C4-2B (cell line): ENCODE measurements around the gene TRAPPC14.
"Not testable (repeated sequence)": the region's sequence is repeated elsewhere in the genome, so short reads cannot be mapped to it uniquely, and the experiment has no call there.

ENCODE experiments used
- H3K27ac ChIP-seq: fragments of 450-650 bp; 2 replicates; pipeline ENCODE4 v1.5.1; 2017
- ZFX ChIP-seq: fragments of 450-650 bp; IDR thresholded peaks from 2 replicates; pipeline ENCODE4 v1.6.1; 2017
- TF ChIP-seq, protein P1 (sequence below): fragments of 450-650 bp; conservative IDR thresholded peaks from 2 replicates; pipeline ENCODE4 v1.5.1; 2017; ENCODE audit warnings: mild to moderate bottlenecking

Gene TRAPPC14

DNA sequence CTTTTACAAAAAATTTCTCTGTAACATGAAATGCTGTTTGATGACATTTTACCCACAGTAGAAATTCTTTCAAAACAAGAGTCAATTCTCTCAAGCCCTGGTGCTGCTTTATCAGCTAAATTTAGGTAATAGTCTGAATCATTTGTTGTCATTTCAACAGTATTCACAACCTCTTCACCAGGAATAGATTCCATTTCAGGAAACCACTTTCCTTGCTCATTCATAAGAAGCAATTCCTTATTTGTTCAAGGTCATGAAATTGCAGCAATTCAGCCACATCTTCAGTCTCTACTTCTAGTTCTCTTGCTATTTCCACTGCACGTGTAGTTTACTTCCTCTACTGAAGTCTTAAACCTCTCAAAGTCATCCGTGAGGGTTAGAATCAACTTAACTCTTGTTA lies 33.3 kb upstream of the TRAPPC14 start:
- TF ChIP-seq, protein P1, sequence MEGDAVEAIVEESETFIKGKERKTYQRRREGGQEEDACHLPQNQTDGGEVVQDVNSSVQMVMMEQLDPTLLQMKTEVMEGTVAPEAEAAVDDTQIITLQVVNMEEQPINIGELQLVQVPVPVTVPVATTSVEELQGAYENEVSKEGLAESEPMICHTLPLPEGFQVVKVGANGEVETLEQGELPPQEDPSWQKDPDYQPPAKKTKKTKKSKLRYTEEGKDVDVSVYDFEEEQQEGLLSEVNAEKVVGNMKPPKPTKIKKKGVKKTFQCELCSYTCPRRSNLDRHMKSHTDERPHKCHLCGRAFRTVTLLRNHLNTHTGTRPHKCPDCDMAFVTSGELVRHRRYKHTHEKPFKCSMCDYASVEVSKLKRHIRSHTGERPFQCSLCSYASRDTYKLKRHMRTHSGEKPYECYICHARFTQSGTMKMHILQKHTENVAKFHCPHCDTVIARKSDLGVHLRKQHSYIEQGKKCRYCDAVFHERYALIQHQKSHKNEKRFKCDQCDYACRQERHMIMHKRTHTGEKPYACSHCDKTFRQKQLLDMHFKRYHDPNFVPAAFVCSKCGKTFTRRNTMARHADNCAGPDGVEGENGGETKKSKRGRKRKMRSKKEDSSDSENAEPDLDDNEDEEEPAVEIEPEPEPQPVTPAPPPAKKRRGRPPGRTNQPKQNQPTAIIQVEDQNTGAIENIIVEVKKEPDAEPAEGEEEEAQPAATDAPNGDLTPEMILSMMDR: no peak
- TF ChIP-seq ZFX: no peak
- H3K27ac ChIP-seq: no peak overlapping the region

DNA sequence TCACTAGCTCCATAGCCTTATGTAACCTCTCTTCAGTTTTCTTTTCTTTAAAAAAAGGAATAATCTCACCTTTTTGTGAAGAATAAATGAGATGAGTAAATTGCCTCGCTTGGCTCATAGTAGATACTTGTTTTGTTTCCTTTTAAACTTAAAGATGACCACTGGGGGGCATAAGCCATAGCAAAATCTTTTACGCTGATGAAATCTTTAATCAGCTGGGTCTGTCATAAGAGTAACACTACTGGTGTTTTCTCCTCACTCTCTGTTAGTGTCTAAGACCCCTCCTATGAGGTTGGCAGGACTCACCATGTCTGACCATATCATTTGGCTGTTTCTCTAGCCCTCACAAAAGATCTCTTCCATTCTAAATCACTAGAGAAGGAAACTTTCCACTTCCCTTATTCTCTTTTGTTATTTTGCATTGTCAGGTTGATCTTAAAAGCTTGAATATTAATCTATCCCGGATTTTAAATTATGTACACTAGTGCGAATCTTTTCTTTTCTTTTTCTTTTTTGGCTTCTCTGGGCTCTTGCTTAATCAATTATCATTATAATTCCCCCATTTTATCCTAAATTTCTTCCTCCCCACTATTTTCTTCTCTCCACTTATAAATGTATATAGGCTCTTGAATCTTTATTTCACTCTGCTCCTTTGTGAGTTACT lies 31.7 kb upstream of the TRAPPC14 start:
- TF ChIP-seq, protein P1: peak; percentile 49
- TF ChIP-seq ZFX: no peak
- no peak overlapping the region for H3K27ac ChIP-seq

DNA sequence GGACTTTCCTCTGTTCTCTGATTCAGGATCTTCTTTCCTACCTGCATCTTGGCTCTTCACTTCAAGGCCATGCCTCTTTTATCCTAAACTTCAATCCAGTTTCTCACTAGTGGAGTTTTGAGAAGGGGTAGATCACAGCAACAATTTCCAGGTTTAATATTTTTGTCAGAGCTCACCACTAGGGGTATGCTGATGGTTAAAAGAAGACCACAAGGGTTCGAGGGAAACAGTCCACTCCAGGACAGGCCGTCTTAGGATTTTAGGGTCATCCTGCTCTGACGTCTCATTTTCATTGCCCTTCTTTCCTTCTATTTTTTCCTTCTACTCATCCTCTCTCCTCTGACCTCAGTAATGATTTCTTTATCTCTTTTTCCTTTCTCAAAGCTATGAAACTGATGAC lies 30.5 kb upstream of the TRAPPC14 start:
- no peak overlapping the region for H3K27ac ChIP-seq

DNA sequence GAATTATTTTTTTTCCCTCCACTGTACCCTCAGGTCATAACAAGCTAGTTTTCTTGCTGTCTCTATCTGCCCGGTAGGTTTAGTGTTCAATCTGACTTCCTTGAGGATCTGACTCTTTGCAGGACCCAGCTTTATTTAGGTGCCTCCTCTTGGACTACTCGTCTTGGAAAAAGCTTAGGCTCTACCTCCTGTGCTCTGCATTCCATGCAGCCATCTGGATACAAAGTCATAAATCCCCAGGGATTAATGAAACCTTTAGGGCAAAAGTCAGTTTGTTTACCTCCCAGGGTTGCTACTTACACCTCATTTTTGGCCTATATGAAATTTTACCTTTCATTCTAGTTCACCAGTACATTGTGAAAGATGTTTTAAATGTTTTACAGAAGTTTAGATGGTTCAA lies 27.2 kb upstream of the TRAPPC14 start:
- TF ChIP-seq, protein P1: no peak
- TF ChIP-seq ZFX: no peak

More for the DNA sequence above, 30.5 kb upstream of the TRAPPC14 start:
- TF ChIP-seq, protein P1: no peak
- no peak for TF ChIP-seq ZFX

DNA sequence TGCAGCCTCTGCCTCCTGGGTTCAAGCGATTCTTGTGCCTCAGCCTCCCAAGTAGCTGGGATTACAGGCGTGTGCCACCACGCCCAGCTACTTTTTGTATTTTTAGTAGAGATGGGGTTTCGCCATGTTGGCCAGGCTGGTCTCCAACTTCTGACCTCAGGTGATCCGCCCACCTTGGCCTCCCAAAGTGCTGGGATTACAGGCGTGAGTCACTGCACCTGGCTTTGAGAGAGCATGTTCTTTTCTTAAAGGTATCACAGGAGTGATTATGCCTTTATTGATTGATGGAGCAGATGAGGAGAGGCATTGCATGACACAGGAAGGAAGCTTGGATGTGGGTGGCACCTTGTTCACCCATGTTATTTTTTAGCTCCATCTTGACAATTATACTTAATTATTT lies 24.6 kb upstream of the TRAPPC14 start:
- not testable (repeated sequence) for H3K27ac ChIP-seq

More for the DNA sequence above, 27.2 kb upstream of the TRAPPC14 start:
- no peak overlapping the region for H3K27ac ChIP-seq

DNA sequence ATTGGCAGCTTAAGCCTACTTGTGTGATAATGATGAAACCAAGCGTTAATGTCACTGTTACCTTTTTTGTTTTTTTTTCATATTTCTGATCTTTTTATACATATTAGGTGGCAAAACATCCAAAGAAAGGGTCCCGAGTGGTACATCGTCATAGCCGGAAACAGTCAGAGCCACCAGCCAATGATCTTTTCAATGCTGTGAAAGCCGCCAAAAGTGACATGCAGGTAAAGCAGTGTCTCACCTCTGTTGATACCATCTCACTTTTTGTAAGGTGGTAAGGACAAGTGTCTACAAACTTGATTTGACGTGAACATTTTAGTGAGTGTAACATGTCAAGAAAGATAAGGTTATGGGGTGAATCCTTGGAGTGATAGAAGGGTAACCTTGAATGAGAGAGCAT lies 24.1 kb upstream of the TRAPPC14 start:
- not testable (repeated sequence) for H3K27ac ChIP-seq

DNA sequence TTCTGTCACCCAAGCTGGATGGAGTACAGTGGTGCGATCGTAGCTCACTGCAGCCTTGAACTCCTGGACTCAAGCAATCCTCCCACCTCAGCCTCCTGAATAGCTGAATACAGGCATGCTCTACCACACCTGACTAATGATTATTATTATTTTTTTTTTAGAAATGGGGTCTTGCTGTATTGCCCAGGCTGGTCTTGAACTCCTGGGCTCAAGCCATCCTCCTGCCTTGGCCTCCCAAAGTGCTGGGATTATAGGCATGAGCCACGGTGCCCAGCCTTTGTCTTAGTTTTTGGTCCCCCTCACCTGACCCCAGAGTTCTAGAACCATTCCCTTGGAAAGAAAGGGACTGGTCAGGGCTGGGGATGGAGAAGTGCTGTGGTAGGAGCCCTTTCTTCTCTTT lies 21.6 kb upstream of the TRAPPC14 start:
- H3K27ac ChIP-seq: not testable (repeated sequence)

DNA sequence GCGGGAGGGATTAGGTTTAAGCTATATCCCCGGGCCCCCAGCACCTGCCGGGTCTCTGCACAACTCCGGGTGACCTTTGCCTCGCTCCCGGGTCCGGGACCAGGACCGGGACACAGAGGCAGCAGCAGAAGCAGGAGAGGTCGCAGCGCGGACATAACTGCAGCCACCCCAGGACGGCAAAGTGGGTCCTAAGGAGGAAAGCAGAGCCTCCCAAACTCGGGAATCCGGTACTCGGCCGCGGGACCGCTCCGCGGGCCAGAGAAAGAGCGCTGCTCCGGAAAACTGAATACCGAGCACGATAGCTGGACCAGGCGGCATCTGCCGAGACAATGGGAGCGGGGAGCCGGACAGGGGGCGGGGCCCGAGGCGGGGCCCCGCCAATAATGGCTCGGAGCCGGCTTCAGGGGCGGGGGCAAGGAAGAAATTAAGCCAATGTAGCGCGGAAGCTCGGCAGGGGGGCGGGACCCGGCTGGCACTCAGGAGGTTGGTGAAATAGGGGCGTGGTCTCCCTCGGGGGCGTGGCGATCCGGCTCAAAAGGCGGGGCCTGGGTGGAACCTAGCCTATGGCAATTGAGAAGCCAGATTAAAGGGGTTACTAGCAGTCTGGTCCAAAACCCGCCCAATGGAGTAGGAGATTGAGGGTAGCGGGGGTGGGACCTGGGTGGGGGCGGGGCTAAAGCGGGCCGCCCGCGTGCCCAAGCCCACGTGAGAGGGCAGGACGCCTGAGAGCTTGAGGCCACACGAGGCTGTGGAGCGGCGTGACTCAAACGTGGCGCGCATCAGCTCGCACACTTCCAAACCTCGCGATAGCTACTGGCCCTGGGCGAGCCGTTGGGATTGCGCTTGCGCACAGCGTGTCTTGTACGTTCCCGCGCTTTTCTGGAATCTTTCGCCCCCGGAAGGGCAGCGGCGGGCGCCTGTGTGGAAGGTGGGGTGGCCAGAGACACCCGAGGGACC lies 18.8 kb upstream of the TRAPPC14 start, which contains the start of the genes GPC2 and STAG3:
TSS of gene GPC2 (minus strand) at position 337 of the 957 bp plus-strand sequence. CDS start at position 155, 182 bp downstream.
TSS of gene STAG3 (plus strand) at position 874 of the 957 bp plus-strand sequence. CDS start 2,639 bp downstream, outside the sequence.
- H3K27ac ChIP-seq: peak within 1 kb of the TSS; percentile 53
- TF ChIP-seq, protein P1: no peak
- no peak for TF ChIP-seq ZFX
